HG03045 (cell line): ENCODE measurements around the gene NFE2.

Source experiments
- ATAC-seq: cut with Tn5 transposase; IDR thresholded peaks from one replicate; pipeline ENCODE4 v1.9.1; 2021; ENCODE audit warnings: mild to moderate bottlenecking, moderate library complexity; ENCODE audit not compliant: unreplicated experiment

The NFE2 gene

DNA sequence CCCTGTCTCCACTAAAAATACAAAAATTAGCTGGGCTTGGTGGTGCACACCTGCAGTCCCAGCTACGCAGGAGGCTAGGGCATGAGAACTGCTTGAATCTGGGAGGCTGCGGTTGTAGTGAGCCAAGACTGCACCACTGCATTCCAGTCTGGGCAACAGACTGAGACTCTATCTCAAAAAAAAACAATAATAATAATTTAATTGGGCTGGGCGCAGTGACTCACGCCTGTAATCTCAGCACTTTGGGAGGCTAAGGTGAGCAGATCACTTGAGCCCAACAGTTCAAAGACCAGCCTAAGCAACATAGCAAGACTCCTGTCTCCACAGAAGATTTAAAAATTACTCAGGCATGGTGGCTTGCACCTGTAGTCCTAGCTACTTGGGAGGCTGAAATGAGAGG lies 47.6 kb downstream of the NFE2 start:
- no peak for ATAC-seq

DNA sequence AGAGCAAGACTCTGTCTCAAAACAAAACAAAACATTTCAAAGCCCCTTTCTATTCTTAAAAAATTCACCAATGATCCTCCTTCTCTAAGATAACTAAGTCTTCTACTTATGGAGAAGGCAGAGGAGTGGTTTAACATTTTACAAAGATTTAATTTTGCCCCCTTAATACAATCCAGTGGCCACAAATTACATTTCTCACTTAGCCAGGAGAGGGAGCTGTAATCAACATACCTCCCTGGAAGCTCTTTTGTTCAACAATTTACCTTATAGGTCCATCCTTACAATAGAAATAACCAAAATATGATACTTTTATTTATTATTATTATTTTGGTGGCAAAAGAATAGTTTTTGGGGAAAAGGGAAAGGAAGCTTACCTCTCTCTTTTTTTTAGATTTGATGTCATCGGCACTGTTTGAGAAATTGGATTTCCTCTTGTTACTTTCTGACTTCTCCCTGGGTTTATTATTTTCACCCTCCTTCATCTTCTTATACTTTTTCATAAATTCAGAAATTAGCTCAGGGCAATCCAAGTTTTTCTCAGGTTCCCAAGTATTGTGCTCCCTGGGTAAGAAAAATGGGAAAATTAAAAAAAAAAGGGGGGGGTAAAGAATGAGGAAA lies 49.0 kb downstream of the NFE2 start:
- no peak for ATAC-seq

DNA sequence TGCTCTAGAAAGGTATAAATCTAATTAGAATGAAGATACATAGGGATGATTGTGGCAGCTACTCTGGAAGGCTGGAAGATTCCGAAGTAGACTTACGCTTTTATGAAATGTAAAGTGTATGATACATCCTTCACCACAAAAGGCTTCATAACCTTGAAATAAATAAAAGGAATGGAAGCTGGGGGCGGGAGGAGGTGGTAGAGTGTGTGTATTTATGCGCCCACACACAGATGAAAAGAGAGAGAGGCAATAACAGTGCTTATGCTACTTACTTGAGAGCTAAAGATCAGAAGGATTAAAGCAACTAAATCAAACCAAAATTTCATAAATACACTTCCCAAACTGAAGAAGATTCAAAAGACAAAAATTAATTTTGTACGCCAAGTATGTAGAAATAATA lies 51.3 kb downstream of the NFE2 start:
- ATAC-seq = no peak

DNA sequence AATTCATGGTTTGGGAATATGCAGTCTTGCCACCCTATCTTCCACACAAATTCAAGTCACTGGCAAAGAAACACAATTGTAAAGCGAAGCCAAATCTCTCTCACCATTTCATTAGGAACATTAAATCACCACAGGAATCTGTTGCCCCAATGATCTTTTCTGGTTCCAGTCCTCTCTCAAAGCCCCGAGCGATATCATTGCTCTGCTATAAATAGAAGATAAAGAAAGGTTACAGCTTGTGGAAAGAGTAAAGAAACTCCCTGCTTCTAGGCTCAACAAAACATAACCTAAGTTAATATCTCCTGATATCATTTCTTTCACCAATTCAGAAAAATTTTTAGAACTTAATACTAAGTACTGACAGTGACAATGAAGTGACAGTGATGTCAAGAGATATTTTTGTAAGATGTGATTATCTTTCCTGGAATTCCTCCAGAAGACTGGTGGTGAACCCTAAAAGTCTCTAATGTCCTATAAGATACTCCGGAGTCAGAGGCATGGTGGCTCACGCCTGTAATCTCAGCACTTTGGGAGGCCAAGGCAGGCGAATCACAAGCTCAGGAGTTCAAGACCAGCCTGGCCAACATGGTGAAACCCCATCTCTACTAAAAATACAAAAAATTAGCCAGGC lies 54.7 kb downstream of the NFE2 start:
- no peak for ATAC-seq
